Uterus (tissue), 4 donors: ENCODE results near the gene MYH4. TPM values are rescaled to one million over a fixed set of nuclear protein-coding genes. Genes with fewer than 3 reads are reported as not detected.

Experiments used
- DNase-seq, 2 donors: peaks; one replicate each; pipeline ENCODE4 v3.0.0-alpha.2; 2019 to 2020
- H3K27ac ChIP-seq, 2 donors: fragments of 200-600 bp; sonication (generic); 1 replicate in 1 of 2; 2 replicates in 1 of 2; pipeline ENCODE4 v1.5.1; 2016 to 2018
- H3K27me3 ChIP-seq, 2 donors: fragments of 200-600 bp; sonication (generic); one replicate each; pipeline ENCODE4 v1.5.1; 2018 to 2019; ENCODE audit warnings: control low read depth in 1 of 2
- H3K36me3 ChIP-seq, 2 donors: fragments of 200-600 bp; sonication (generic); one replicate each; pipeline ENCODE4 v1.5.1; 2019; ENCODE audit warnings: control low read depth in 1 of 2
- H3K4me1 ChIP-seq, 2 donors: fragments of 200-600 bp; sonication (generic); one replicate each; pipeline ENCODE4 v1.5.1; 2018 to 2019; ENCODE audit warnings: control low read depth in 1 of 2
- H3K4me3 ChIP-seq, 2 donors: fragments of 200-600 bp; sonication (generic); 1 replicate in 1 of 2; 2 replicates in 1 of 2; pipeline ENCODE4 v1.5.1; 2018 to 2019; ENCODE audit warnings: mild to moderate bottlenecking in 1 of 2
- H3K9me3 ChIP-seq, 2 donors: fragments of 200-600 bp; sonication (generic); one replicate each; pipeline ENCODE4 v1.5.1; 2019; ENCODE audit warnings: control low read depth in 1 of 2
- CTCF ChIP-seq, 4 experiments: fragments of 200-600 bp in 2 of 4; fragments of 450-650 bp in 2 of 4; sonication (generic) in 2 of 4; IDR thresholded peaks; one replicate each; pipeline ENCODE4 v1.5.1; 2016 to 2019; ENCODE audit warnings: antibody characterized with exemption in 4 of 4, mild to moderate bottlenecking in 2 of 4, moderate library complexity in 1 of 4
- POLR2A ChIP-seq, 2 donors: fragments of 450-650 bp; IDR thresholded peaks; one replicate each; pipeline ENCODE4 v1.6.1; 2016; ENCODE audit warnings: antibody characterized with exemption in 2 of 2, mild to moderate bottlenecking in 1 of 2, moderate library complexity in 1 of 2
- intact Hi-C: fragments of 100-400 bp; cut with DNase I; formaldehyde crosslinking; loops from one replicate; pipeline ENCODE4 v1.15.1; 2023; ENCODE audit warnings: low total_unique reads
- total RNA-seq, 4 donors: library from RNA; depleted of rRNA in 3 of 4; stranded (reverse); fragments of >200 nt in 3 of 4; gene quantifications; one replicate each; pipeline versions ENCODE4 v1.1.0 to v1.2.4, GENCODE V29; 2014 to 2023
- donor health status: DM: yes; HTN: yes; CAD: no.

The MYH4 gene
- total RNA-seq, 4 donors from 2014 or later = not detected

DNA sequence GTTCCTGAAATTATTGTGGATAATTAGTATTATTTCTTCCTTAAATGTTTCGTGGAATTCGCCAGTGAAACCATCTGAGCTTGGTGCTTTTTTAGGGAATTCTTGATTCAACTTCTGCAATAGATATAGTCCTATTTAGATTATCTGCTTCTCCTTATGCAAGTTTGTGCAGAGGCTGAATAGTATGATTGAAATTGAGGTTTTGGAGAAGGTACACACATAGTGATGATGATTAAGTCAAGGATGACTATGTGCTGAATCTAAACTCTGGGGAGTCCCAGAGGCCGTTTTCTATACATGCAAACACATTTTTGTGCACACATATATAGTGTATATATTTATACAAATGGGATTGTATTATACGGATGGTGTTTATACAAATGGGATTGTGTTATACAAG is 5.2 kb upstream of the MYH4 start:
- no peak for DNase-seq
- Histone ChIP-seq H3K9me3 (no peaks in the 10 kb centered on the region), H3K27me3 (no peaks in the 10 kb centered on the region), H3K36me3 (no peaks in the 10 kb centered on the region), H3K4me1 (no peaks in the 10 kb centered on the region), H3K4me3 (no peak overlapping the region), H3K27ac (no peak overlapping the region)
- intact Hi-C loops = no loop called here
- TF ChIP-seq CTCF (IDR thresholded peaks at IDR 0.05) (no peak), POLR2A (IDR thresholded peaks at IDR 0.05) (no peak)

GRCh38 chr17:10471858-10472257 is 2.5 kb upstream of the MYH4 start:
- no peaks in the 10 kb centered on the region for H3K27me3 ChIP-seq
- no peaks in the 10 kb centered on the region for H3K4me1 ChIP-seq
- no peaks in the 10 kb centered on the region for H3K9me3 ChIP-seq
- no peak overlapping the region for H3K27ac ChIP-seq
- intact Hi-C loops = no loop called here
- no peak for DNase-seq
- no peak overlapping the region for H3K4me3 ChIP-seq
- no peaks in the 10 kb centered on the region for H3K36me3 ChIP-seq
- TF ChIP-seq CTCF (IDR thresholded peaks at IDR 0.05) (no peak), POLR2A (IDR thresholded peaks at IDR 0.05) (no peak)

- intact Hi-C loops = no loop called here
- no peak overlapping the region for H3K27ac ChIP-seq
- H3K36me3 ChIP-seq = no peaks in the 10 kb centered on the region
- H3K9me3 ChIP-seq = no peaks in the 10 kb centered on the region
- no peaks in the 10 kb centered on the region for H3K27me3 ChIP-seq
- no peaks in the 10 kb centered on the region for H3K4me1 ChIP-seq
- TF ChIP-seq POLR2A (IDR thresholded peaks at IDR 0.05) = no peak
- no peak for TF ChIP-seq CTCF (IDR thresholded peaks at IDR 0.05)
- no peak overlapping the region for H3K4me3 ChIP-seq
- no peak for DNase-seq
Observed at GRCh38 chr17:10463402-10463801, 6.0 kb downstream of the MYH4 start.

- intact Hi-C loops = no loop called here
- Histone ChIP-seq H3K36me3 (no peaks in the 10 kb centered on the region), H3K27me3 (no peaks in the 10 kb centered on the region), H3K27ac (no peak overlapping the region), H3K9me3 (no peaks in the 10 kb centered on the region), H3K4me3 (no peak overlapping the region), H3K4me1 (no peaks in the 10 kb centered on the region)
- TF ChIP-seq POLR2A (IDR thresholded peaks at IDR 0.05) (no peak), CTCF (IDR thresholded peaks at IDR 0.05) (no peak)
- DNase-seq = no peak
Observed at GRCh38 chr17:10460062-10460461, 9.3 kb downstream of the MYH4 start.

- Histone ChIP-seq H3K27ac (no peak overlapping the region), H3K36me3 (no peaks in the 10 kb centered on the region), H3K27me3 (no peaks in the 10 kb centered on the region), H3K9me3 (no peaks in the 10 kb centered on the region), H3K4me1 (no peaks in the 10 kb centered on the region), H3K4me3 (no peak overlapping the region)
- TF ChIP-seq POLR2A (IDR thresholded peaks at IDR 0.05) (no peak), CTCF (IDR thresholded peaks at IDR 0.05) (no peak)
- no peak for DNase-seq
- intact Hi-C loops = no loop called here
Observed at GRCh38 chr17:10458701-10459100, 10.7 kb downstream of the MYH4 start.
